K562 (cell line): Measurements from ENCODE around the gene UNC5B.

Experiments
- EP300 ChIP-seq: IDR thresholded peaks from 2 replicates; pipeline ENCODE4 v1.6.1; 2012; ENCODE audit warnings: low read length, improper control_type of control experiment
- POLR2A ChIP-seq: fragments of 450-650 bp; conservative IDR thresholded peaks from 2 replicates; pipeline ENCODE4 v1.6.1; 2016
- SMAD1 ChIP-seq: fragments of 150-350 bp; IDR thresholded peaks from 2 replicates; pipeline ENCODE4 v1.6.1; 2014; ENCODE audit warnings: low read length, low read depth; ENCODE audit not compliant: partially characterized antibody
- TBP ChIP-seq: optimal IDR thresholded peaks from 2 replicates; pipeline ENCODE3; 2011; ENCODE audit warnings: low read depth, low read length, improper control_type of control experiment
- YBX1 ChIP-seq: fragments of 450-650 bp; IDR thresholded peaks from 2 replicates; pipeline ENCODE4 v1.7.1; 2016; ENCODE audit warnings: mild to moderate bottlenecking
- ZZZ3 ChIP-seq: fragments of 450-650 bp; IDR thresholded peaks from 2 replicates; pipeline ENCODE4 v1.6.1; 2016; ENCODE audit warnings: antibody characterized with exemption, mild to moderate bottlenecking, moderate library complexity
- TF ChIP-seq, protein P1 (sequence below): sonication (generic); formaldehyde crosslinking; IDR thresholded peaks from 2 replicates; pipeline ENCODE4 v1.8.1; 2023; ENCODE audit warnings: mild to moderate bottlenecking, missing genetic modification reagents
- TF ChIP-seq, protein P2 (sequence below), 3 experiments: IDR thresholded peaks in 2 of 3; conservative IDR thresholded peaks in 1 of 3; 2 replicates each; pipeline ENCODE4 v1.5.1; 2011 to 2012; ENCODE audit warnings: low read length in 3 of 3, mild to moderate bottlenecking in 3 of 3, control low read depth in 2 of 3, improper control_type of control experiment in 1 of 3, inconsistent platforms in 1 of 3, low read depth in 1 of 3, mixed read lengths in 1 of 3, moderate library complexity in 1 of 3; ENCODE audit not compliant: insufficient read depth in 2 of 3
- TF ChIP-seq, protein P3 (sequence below): fragments of 450-650 bp; IDR thresholded peaks from 2 replicates; pipeline ENCODE4 v1.6.1; 2017; ENCODE audit warnings: mild to moderate bottlenecking, moderate library complexity

DNA sequence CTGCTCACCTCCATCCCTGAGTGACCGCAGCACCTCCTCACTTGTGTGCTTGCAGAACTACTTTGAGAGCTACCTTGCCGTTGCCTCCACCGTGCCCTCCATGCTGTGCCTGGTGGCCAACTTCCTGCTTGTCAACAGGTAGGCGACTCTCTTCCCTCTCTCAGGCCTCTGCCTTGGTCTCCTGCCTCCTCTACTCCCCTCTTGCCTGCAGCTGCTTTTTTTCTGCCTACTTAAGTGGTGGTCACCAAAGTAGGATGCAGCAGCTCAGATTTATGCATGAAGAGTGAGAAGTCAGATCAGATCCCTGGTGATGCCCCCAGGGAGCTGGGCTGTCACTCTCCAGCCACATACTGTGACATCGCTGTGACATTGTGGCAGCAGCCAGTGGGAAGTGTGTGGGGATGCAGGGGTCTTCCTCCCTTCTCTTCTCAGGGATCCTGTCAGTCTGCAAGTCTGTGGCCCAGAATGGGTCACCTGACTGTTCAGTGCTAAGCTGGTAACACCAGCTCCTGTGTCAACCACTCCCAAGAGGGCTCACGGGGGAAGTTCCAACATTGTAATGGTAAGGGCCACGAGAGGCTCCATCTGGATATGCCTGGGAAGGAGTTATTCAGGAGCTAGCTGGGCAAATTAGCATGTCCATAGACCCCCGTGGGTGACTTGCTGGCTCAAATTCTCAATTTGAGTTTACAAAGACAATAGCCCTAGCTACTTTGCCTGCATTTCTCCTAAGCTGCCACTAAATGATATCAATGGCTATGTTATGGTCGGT lies 132.0 kb downstream of the UNC5B start:
- TF ChIP-seq ZZZ3 (no peak), SMAD1 (no peak), POLR2A (no peak), TBP (no peak), EP300 (no peak), YBX1 (no peak)
- TF ChIP-seq, protein P1, sequence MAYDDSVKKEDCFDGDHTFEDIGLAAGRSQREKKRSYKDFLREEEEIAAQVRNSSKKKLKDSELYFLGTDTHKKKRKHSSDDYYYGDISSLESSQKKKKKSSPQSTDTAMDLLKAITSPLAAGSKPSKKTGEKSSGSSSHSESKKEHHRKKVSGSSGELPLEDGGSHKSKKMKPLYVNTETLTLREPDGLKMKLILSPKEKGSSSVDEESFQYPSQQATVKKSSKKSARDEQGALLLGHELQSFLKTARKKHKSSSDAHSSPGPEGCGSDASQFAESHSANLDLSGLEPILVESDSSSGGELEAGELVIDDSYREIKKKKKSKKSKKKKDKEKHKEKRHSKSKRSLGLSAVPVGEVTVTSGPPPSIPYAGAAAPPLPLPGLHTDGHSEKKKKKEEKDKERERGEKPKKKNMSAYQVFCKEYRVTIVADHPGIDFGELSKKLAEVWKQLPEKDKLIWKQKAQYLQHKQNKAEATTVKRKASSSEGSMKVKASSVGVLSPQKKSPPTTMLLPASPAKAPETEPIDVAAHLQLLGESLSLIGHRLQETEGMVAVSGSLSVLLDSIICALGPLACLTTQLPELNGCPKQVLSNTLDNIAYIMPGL (CRISPR knock-in tag) = no peak
- TF ChIP-seq, protein P2, sequence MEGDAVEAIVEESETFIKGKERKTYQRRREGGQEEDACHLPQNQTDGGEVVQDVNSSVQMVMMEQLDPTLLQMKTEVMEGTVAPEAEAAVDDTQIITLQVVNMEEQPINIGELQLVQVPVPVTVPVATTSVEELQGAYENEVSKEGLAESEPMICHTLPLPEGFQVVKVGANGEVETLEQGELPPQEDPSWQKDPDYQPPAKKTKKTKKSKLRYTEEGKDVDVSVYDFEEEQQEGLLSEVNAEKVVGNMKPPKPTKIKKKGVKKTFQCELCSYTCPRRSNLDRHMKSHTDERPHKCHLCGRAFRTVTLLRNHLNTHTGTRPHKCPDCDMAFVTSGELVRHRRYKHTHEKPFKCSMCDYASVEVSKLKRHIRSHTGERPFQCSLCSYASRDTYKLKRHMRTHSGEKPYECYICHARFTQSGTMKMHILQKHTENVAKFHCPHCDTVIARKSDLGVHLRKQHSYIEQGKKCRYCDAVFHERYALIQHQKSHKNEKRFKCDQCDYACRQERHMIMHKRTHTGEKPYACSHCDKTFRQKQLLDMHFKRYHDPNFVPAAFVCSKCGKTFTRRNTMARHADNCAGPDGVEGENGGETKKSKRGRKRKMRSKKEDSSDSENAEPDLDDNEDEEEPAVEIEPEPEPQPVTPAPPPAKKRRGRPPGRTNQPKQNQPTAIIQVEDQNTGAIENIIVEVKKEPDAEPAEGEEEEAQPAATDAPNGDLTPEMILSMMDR (IDR thresholded peaks at IDR 0.05 in 2 of 3, conservative IDR thresholded peaks at IDR 0.05 in 1 of 3; ENCODE audit: insufficient read depth in 2 of 3, low read depth in 1 of 3, low read length in 3 of 3) = no peak
- TF ChIP-seq, protein P3, sequence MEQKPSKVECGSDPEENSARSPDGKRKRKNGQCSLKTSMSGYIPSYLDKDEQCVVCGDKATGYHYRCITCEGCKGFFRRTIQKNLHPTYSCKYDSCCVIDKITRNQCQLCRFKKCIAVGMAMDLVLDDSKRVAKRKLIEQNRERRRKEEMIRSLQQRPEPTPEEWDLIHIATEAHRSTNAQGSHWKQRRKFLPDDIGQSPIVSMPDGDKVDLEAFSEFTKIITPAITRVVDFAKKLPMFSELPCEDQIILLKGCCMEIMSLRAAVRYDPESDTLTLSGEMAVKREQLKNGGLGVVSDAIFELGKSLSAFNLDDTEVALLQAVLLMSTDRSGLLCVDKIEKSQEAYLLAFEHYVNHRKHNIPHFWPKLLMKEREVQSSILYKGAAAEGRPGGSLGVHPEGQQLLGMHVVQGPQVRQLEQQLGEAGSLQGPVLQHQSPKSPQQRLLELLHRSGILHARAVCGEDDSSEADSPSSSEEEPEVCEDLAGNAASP = no peak
